GM21619 (cell line): ENCODE data around the gene PALLD.
"Not testable (repeated sequence)": the region's sequence is repeated elsewhere in the genome, so short reads cannot be mapped to it uniquely, and the experiment has no call there.

Experiments used
- ATAC-seq: cut with Tn5 transposase; IDR thresholded peaks from one replicate; pipeline ENCODE4 v1.9.1; 2021; ENCODE audit not compliant: unreplicated experiment

PALLD gene

GRCh38 chr4:168496834-168497233, at the start of gene PALLD:
TSS of gene PALLD (plus strand) at chr4:168497052.
- no peak for ATAC-seq

- ATAC-seq, result not testable (repeated sequence)
Measured at GRCh38 chr4:168449063-168449462, 47.8 kb upstream of the PALLD start.

GRCh38 chr4:168449719-168450452, 47.0 kb upstream of the PALLD start:
- no peak for ATAC-seq

GRCh38 chr4:168451331-168451730, 45.5 kb upstream of the PALLD start:
- ATAC-seq, result peak; percentile 23

- peak; percentile 89 for ATAC-seq
Measured at GRCh38 chr4:168451744-168452390, 45.0 kb upstream of the PALLD start.

- ATAC-seq, result no peak
Measured at GRCh38 chr4:168453146-168453545, 43.7 kb upstream of the PALLD start.

- not testable (repeated sequence) for ATAC-seq
Measured at GRCh38 chr4:168458256-168458655, 38.6 kb upstream of the PALLD start.

GRCh38 chr4:168461821-168462220, 35.0 kb upstream of the PALLD start:
- ATAC-seq, result no peak

GRCh38 chr4:168472920-168473319, 23.9 kb upstream of the PALLD start:
- no peak for ATAC-seq

- no peak for ATAC-seq
Measured at GRCh38 chr4:168474660-168475320, 22.1 kb upstream of the PALLD start.

GRCh38 chr4:168475745-168476144, 21.1 kb upstream of the PALLD start:
- no peak for ATAC-seq

GRCh38 chr4:168478868-168479267, 18.0 kb upstream of the PALLD start:
- ATAC-seq, result no peak

GRCh38 chr4:168480931-168481611, 15.8 kb upstream of the PALLD start:
- ATAC-seq, result peak; percentile 44

- ATAC-seq, result no peak
Measured at GRCh38 chr4:168483811-168484210, 13.0 kb upstream of the PALLD start.

GRCh38 chr4:168484626-168485025, 12.2 kb upstream of the PALLD start:
- ATAC-seq, result no peak

- ATAC-seq, result no peak
Measured at GRCh38 chr4:168485156-168485910, 11.5 kb upstream of the PALLD start.

GRCh38 chr4:168486912-168487281, 10.0 kb upstream of the PALLD start:
- ATAC-seq, result no peak

GRCh38 chr4:168487282-168488035, 9.4 kb upstream of the PALLD start:
- ATAC-seq, result no peak

GRCh38 chr4:168488869-168489274, 8.0 kb upstream of the PALLD start:
- ATAC-seq, result no peak

- ATAC-seq, result no peak
Measured at GRCh38 chr4:168489616-168490015, 7.2 kb upstream of the PALLD start.
